UCSD-AML1 (cell line): ENCODE measurements around the gene CDH1.
"Not testable (repeated sequence)": the region's sequence is repeated elsewhere in the genome, so short reads cannot be mapped to it uniquely, and the experiment has no call there.

Source experiments
- DNase-seq: peaks from one replicate; lab custom pipeline; 2025; ENCODE audit not compliant: unreplicated experiment; lab: John Stamatoyannopoulos, UW

The CDH1 gene

DNA sequence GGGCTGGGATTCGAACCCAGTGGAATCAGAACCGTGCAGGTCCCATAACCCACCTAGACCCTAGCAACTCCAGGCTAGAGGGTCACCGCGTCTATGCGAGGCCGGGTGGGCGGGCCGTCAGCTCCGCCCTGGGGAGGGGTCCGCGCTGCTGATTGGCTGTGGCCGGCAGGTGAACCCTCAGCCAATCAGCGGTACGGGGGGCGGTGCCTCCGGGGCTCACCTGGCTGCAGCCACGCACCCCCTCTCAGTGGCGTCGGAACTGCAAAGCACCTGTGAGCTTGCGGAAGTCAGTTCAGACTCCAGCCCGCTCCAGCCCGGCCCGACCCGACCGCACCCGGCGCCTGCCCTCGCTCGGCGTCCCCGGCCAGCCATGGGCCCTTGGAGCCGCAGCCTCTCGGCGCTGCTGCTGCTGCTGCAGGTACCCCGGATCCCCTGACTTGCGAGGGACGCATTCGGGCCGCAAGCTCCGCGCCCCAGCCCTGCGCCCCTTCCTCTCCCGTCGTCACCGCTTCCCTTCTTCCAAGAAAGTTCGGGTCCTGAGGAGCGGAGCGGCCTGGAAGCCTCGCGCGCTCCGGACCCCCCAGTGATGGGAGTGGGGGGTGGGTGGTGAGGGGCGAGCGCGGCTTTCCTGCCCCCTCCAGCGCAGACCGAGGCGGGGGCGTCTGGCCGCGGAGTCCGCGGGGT lies at the start of gene CDH1:
CDH1 (plus strand) TSS at position 247 of the 684 bp plus-strand sequence; CDS start at position 371, 124 bp downstream.
- DNase-seq = no peak

GRCh38 chr16:68689921-68690320 lies 47.2 kb upstream of the CDH1 start:
- DNase-seq = no peak

DNA sequence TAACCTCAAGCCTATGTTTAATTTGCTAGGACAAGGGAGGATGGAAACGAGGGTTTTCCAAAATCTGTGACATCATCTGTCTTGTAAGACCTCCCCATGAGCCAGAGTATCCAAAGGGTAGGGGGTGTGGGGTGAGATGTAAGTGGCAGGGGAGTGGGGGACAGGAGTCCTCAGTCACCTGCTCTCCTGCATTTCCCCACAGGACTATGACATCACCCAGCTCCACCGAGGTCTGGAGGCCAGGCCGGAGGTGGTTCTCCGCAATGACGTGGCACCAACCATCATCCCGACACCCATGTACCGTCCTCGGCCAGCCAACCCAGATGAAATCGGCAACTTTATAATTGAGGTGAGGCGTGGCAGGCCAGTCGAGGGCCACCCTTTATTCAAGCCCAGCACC lies 41.5 kb upstream of the CDH1 start:
- DNase-seq = no peak

- no peak for DNase-seq
These were observed 40.6 kb upstream of the CDH1 start for GRCh38 chr16:68696514-68696913.

DNA sequence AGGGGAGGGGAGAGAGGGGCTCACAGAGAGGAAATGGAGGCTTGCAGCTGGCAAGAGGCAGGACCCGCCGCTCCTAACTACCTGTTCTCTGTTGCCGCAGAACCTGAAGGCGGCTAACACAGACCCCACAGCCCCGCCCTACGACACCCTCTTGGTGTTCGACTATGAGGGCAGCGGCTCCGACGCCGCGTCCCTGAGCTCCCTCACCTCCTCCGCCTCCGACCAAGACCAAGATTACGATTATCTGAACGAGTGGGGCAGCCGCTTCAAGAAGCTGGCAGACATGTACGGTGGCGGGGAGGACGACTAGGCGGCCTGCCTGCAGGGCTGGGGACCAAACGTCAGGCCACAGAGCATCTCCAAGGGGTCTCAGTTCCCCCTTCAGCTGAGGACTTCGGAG lies 39.0 kb upstream of the CDH1 start:
- no peak for DNase-seq

GRCh38 chr16:68700120-68700519 lies 37.0 kb upstream of the CDH1 start:
- DNase-seq = no peak

DNA sequence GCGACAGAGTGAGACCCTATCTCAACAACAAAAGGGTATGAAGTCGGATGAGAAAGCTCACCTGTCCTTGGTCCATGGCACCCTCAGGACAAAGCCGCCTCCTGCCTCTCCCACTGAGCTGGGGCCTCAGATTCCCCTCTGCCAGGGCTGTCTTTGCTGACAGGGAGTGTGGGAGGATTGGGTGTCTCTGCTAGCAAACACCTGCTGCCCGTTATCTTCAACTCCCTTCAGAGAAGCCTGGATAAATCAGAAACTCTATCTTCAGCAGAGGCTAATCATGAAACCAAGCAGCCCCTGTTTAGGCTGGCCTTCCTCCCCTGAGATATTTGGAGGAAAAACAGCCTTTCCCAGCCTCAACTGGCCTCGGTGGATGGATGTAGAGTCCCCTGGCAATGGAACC lies 36.3 kb upstream of the CDH1 start:
- no peak for DNase-seq

DNA sequence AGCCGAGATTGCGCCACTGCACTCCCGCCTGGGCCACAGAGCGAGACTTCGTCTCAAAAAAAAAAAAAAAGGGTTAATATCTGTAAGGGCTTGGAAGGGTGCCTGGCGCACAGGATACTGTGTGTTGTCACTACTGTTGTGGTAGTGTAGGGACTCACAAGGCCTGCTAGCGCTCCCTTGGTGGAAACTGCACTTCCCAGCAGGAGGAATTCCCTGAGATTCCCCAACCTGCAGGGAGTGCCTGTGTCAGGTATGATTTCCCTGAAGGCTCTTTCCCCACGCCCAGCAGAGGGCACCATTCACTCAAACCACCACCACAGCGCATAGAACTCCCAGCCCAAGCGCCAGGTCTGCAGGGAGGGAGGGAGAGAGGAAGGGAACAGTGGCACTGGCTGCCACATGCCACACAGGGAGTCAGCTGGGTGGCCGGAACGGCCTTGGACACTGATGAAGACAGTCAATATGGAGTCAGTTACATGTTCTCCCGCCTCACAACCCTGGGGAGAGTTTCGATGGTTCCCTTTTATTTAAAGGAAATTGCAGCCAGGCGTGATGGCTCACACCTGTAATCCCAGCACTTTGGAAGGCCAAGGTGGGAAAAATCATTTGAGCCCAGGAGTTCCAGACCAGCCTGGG lies 32.7 kb upstream of the CDH1 start:
- DNase-seq = peak; percentile 49

DNA sequence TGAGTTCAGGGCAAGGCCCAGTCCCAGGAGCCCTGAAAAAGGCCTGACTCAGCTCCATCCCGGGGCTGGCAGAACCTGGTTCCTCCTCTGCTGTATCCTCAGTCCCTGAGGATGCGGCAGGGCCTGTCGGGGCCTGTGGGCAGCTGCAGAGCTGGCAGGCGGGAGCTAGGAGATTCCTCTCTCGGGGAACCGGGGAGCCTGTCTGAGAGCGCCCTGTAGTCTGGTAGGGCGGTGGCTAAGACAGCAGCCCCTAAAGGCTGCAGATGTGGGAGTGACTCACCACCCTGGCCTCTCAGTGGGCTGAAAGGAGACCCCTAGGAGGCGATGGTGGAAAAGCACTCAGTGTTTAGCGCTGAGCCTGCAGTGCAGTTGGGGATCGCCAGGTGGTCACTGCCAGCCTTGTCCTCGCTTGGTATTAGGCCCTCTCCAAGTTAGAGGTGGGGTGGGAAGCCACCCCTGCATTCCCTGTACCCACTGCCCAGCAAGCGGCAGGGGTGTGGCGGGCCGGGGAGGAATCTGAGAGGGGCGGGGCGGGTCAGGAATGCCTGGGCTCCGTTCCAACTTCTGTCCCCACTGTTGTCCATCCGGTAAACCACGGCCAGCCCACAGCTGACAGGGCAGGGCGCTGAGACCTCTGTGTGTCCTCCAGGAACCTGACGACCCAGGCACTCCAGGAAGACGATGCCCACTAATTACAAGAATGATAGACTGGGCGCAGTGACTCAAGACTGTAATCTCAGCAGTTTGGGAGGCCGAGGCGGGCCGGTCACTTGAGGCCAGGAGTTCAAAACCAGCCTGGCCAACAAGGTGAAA lies 29.5 kb upstream of the CDH1 start:
- DNase-seq = no peak

DNA sequence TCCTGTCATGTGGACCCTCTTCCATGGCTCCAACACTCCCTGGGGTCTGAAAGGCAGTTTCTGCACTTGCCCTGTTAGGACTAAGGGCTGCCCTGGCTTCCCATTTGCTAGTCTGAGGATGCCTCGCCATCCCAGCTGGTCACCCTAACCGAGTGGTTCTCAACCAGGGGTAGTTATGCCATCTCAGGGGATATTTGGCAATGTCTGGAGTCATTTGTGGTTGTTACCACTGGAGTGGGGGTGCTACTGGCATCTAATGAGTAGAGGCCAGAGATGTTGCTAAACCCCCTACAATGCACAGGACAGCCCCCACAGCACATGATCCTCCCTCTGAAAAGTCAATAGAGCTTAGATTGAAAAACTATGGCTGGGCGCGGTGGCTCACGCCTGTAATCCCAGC lies 26.9 kb upstream of the CDH1 start:
- DNase-seq = no peak

GRCh38 chr16:68711421-68712139 lies 25.5 kb upstream of the CDH1 start:
- peak; percentile 32 for DNase-seq

GRCh38 chr16:68713361-68713760 lies 23.7 kb upstream of the CDH1 start:
- no peak for DNase-seq

GRCh38 chr16:68715471-68715870 lies 21.6 kb upstream of the CDH1 start:
- no peak for DNase-seq

GRCh38 chr16:68716516-68716915 lies 20.6 kb upstream of the CDH1 start:
- DNase-seq = not testable (repeated sequence)

GRCh38 chr16:68717684-68718083 lies 19.4 kb upstream of the CDH1 start:
- DNase-seq = no peak

- DNase-seq = no peak
These were observed 18.5 kb upstream of the CDH1 start for GRCh38 chr16:68718590-68718989.

- DNase-seq = no peak
These were observed 17.1 kb upstream of the CDH1 start for GRCh38 chr16:68719993-68720489.

GRCh38 chr16:68722119-68723024 lies 14.7 kb upstream of the CDH1 start:
- no peak for DNase-seq

DNA sequence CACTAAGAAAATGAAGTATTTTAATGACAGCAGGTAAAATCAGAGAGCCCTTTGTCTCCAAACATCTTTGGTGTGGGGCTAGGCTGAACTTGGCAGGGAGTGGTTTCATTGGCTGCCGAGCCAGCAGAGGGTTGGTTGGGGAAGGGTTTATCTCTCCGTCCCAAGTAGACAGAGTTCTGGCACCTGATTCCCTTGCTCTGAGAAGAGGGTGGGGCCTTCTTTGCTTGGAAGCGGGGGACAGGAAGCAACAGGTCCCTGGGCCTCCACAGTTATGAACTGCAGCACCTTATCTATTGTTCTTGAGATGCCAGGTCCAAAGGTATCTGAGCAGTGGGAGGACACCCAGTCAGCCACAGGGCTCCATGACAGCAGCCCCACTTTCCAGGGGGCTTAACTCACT lies 12.3 kb upstream of the CDH1 start:
- no peak for DNase-seq

DNA sequence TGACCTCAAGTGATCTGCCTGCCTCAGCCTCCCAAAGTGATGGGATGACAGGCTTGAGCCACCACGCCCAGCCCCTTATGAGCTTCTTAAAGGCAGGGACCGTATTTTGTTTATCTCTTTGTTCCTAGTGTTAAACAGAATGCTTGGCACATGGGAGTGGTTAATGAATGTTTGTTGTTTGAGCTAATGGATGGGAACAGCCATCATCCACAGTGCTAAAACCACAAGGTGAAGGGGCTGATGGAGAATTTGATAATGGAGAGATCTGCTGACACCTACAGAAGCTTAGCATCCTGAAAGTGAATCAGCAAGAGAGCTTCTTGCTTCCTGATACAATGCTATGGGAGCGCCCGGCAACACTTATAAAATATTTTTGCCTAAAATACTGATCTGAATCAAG lies 8.6 kb upstream of the CDH1 start:
- no peak for DNase-seq
